ENCODE data around the gene ANKZF1. TPM values are rescaled to one million over a fixed set of nuclear protein-coding genes. Genes with fewer than 3 reads are reported as not detected.

The ANKZF1 gene
- total RNA-seq, 4 donors from 2014 or later, result 31.8 to 57.6 (median 38.7) TPM

DNA sequence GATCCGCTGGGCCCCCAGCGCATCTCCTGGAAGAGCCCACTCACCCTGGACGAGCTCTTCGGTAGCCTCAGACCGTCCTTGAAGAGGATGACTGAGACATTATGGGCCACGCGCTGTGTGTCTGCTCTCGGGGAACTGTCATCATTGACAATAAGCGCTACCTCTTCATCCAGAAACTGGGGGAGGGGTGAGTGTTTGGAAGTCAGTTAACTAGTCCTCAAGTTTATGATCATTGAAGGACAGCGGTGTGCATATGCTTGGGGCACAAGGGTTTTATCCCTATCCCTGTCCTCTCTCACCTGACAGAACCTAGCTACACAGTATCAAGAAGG lies 16.3 kb downstream of the ANKZF1 start:
- Histone ChIP-seq H3K4me3 (peak overlapping the region; percentile 81 to 86), H3K27ac (peak overlapping the region; percentile 90 to 95), H3K36me3 (no peaks in the 10 kb centered on the region), H3K9me3 (no peaks in the 10 kb centered on the region), H3K27me3 (no peaks in the 10 kb centered on the region), H3K4me1 (peaks cover 0 to 19% of the 10 kb centered on the region in 2 donors)
- no peak for DNase-seq
- no peak for TF ChIP-seq POLR2A (IDR thresholded peaks at IDR 0.05)
- TF ChIP-seq, protein P1, sequence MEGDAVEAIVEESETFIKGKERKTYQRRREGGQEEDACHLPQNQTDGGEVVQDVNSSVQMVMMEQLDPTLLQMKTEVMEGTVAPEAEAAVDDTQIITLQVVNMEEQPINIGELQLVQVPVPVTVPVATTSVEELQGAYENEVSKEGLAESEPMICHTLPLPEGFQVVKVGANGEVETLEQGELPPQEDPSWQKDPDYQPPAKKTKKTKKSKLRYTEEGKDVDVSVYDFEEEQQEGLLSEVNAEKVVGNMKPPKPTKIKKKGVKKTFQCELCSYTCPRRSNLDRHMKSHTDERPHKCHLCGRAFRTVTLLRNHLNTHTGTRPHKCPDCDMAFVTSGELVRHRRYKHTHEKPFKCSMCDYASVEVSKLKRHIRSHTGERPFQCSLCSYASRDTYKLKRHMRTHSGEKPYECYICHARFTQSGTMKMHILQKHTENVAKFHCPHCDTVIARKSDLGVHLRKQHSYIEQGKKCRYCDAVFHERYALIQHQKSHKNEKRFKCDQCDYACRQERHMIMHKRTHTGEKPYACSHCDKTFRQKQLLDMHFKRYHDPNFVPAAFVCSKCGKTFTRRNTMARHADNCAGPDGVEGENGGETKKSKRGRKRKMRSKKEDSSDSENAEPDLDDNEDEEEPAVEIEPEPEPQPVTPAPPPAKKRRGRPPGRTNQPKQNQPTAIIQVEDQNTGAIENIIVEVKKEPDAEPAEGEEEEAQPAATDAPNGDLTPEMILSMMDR (IDR thresholded peaks at IDR 0.05), result no peak
- intact Hi-C loops (cut with DNase I; ENCODE audit: low total_unique reads), result no loop called here

DNA sequence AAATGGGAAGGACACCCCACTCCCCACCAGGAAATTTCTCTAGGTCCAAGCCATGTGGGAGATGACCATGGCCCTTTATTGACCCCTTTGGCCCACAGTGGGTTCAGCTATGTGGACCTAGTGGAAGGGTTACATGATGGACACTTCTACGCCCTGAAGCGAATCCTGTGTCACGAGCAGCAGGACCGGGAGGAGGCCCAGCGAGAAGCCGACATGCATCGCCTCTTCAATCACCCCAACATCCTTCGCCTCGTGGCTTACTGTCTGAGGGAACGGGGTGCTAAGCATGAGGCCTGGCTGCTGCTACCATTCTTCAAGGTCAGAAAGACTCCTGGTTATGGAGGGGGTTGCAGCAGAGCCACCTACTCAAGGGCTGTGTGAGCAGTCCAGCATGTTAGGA lies 17.0 kb downstream of the ANKZF1 start:
- DNase-seq, result no peak
- H3K36me3 ChIP-seq, result no peaks in the 10 kb centered on the region
- no peak overlapping the region for H3K4me3 ChIP-seq
- peaks cover 0 to 19% of the 10 kb centered on the region in 2 donors for H3K4me1 ChIP-seq
- H3K27ac ChIP-seq, result no peak overlapping the region
- intact Hi-C loops (cut with DNase I; ENCODE audit: low total_unique reads), result no loop called here
- H3K9me3 ChIP-seq, result no peaks in the 10 kb centered on the region
- H3K27me3 ChIP-seq, result no peaks in the 10 kb centered on the region
- TF ChIP-seq, protein P1 (IDR thresholded peaks at IDR 0.05), result no peak
- TF ChIP-seq POLR2A (IDR thresholded peaks at IDR 0.05), result no peak

DNA sequence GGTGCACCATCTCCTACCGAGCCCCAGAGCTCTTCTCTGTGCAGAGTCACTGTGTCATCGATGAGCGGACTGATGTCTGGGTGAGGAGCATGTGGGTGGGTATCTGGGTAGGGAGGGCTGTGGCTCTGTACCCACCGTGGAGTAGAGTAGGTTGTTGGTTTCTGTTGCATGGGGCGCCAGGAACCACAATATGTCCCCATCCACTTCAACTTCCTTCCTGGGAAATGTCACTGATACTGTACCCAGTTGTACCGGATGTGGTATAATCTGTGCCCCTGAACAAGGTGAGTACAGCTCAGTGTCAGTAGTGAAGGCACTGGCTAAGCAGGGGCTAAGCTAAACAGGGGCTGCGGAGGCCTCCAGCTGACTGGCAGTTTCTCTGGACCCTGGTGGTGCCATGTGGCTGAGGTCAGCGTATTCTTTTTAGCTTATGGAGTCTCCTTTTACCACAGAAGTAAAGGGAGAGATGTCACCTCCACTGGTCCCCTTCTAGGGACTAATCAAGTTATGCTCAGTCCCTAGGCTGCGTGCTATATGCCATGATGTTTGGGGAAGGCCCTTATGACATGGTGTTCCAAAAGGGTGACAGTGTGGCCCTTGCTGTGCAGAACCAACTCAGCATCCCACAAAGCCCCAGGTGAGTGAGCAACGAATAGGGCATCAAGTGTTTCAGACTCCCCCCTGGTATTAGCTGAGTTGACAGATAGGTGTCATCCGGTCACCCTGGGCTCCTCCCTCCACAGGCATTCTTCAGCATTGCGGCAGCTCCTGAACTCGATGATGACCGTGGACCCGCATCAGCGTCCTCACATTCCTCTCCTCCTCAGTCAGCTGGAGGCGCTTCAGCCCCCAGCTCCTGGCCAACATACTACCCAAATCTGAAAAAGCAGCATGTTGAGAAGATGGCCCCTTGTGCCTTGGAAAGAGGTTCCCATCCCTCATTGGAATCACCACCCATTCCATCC lies 18.4 kb downstream of the ANKZF1 start:
- TF ChIP-seq POLR2A (IDR thresholded peaks at IDR 0.05), result no peak
- TF ChIP-seq, protein P1 (IDR thresholded peaks at IDR 0.05), result no peak
- intact Hi-C loops (cut with DNase I; ENCODE audit: low total_unique reads), result no loop called here

DNA sequence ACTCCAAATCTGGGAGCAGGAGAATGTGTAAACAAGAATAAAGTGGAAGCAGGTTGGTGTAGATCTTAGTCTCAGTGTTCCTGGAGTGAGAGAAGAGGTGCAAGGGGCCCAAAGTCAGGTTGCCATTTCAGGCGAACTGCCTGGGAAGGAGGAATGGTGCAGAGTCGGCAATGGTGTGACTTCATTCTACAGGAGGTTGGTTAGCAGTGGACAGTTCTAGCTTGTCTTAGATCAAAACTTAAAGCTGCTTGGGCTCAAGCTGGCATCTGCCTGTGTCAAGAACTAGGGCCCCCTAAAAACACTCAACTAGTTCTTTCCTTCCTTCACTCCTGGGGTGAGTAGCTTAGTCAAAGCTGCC lies 19.2 kb downstream of the ANKZF1 start:
- TF ChIP-seq POLR2A (IDR thresholded peaks at IDR 0.05), result no peak
- TF ChIP-seq, protein P1 (IDR thresholded peaks at IDR 0.05), result no peak
- no peak for DNase-seq
- Histone ChIP-seq H3K4me3 (no peak overlapping the region), H3K27ac (peak overlapping the region; percentile 54 to 72), H3K36me3 (no peaks in the 10 kb centered on the region), H3K27me3 (no peaks in the 10 kb centered on the region), H3K4me1 (peaks cover 0 to 19% of the 10 kb centered on the region in 2 donors), H3K9me3 (no peaks in the 10 kb centered on the region)
- intact Hi-C loops (cut with DNase I; ENCODE audit: low total_unique reads), result no loop called here

More for the DNA sequence above, 18.4 kb downstream of the ANKZF1 start:
- Histone ChIP-seq H3K27me3 (no peaks in the 10 kb centered on the region), H3K4me3 (no peak overlapping the region), H3K4me1 (peaks cover 0 to 19% of the 10 kb centered on the region in 2 donors), H3K36me3 (no peaks in the 10 kb centered on the region), H3K27ac (peak overlapping the region in 1 of 2 donors; percentile 72), H3K9me3 (no peaks in the 10 kb centered on the region)
- no peak for DNase-seq

DNA sequence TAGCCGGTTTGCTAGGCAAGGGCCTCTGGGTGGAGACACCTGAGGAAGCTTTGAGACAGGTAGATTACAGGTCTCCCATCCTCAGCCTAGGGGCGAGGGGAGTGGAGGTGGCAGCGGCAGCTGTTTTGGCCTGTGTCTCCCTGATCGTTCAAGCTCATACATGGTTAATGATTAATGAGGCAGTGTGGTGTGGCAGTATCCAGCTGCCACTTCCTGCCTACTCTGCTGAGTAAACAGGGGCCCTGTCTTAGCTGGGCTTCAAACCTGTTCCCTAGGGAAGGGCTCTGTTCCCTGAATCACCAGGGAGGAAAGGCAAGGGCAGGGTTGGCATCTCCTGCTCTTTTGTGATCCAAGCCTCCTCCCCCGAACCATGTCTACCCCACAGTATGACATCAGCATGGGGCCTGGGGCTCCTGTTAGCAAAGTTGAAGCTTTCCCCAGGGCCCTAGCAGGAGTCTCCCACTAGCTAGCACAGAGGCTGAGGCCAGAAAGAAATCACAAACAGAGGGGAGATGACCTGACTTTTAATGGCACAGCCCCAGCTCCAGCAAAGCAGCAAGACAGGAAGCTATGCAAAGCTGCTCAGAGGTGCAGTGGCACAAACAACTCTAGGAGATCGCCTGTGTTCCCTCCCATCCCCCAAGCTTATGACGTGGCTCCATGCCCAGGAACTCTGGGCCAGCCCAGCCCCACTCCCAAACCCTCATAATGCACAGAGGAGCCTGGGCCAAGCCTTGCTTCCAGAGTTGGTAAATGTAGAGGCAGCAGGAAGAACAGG lies 19.8 kb downstream of the ANKZF1 start:
- peak; percentile 48 to 67 for DNase-seq
- Histone ChIP-seq H3K4me1 (peaks cover 0 to 19% of the 10 kb centered on the region in 2 donors), H3K9me3 (no peaks in the 10 kb centered on the region), H3K36me3 (no peaks in the 10 kb centered on the region), H3K4me3 (no peak overlapping the region), H3K27me3 (no peaks in the 10 kb centered on the region), H3K27ac (peak overlapping the region; percentile 54 to 72)
- peak in 1 of 2 donors; percentile 13 for TF ChIP-seq POLR2A (IDR thresholded peaks at IDR 0.05)
- TF ChIP-seq, protein P1 (IDR thresholded peaks at IDR 0.05), result no peak
- intact Hi-C loops (cut with DNase I; ENCODE audit: low total_unique reads), result no loop called here
